Keratinocyte (primary cell): ENCODE data around the gene MAST1. TPM values are rescaled to one million over a fixed set of nuclear protein-coding genes. Genes with fewer than 3 reads are reported as not detected.
"Not testable (repeated sequence)": the region's sequence is repeated elsewhere in the genome, so short reads cannot be mapped to it uniquely, and the experiment has no call there.

Experiments
- DNase-seq: peaks from one replicate; pipeline ENCODE4 v3.0.0-alpha.2; 2011; ENCODE audit warnings: low read depth, missing footprints, low spot score
- FAIRE-seq: peaks from 2 replicates; lab custom pipeline; 2011; peaks lifted over from hg19 to GRCh38; lab: Jason Lieb, UNC
- H2AFZ ChIP-seq: 2 replicates; pipeline ENCODE4 v1.6.0; 2012; ENCODE audit warnings: low read length, control low read depth, inconsistent platforms; ENCODE audit not compliant: control insufficient read depth
- H3K27ac ChIP-seq: 2 replicates; pipeline ENCODE4 v1.5.1; 2011; ENCODE audit warnings: low read length; ENCODE audit not compliant: control insufficient read depth, insufficient read depth
- H3K27me3 ChIP-seq: 3 replicates; pipeline ENCODE4 v1.6.0; 2011; ENCODE audit warnings: low read length; ENCODE audit not compliant: control insufficient read depth, insufficient read depth; ENCODE audit errors: extremely low read depth
- H3K36me3 ChIP-seq, 2 experiments: 2 replicates in 1 of 2; 3 replicates in 1 of 2; pipeline ENCODE4 v1.5.1; 2011; ENCODE audit warnings: low read length in 2 of 2, mild to moderate bottlenecking in 1 of 2; ENCODE audit not compliant: control insufficient read depth in 2 of 2, insufficient read depth in 2 of 2; ENCODE audit errors: extremely low read depth in 1 of 2
- H3K4me1 ChIP-seq: 3 replicates; pipeline ENCODE4 v1.5.1; 2011; ENCODE audit warnings: low read length; ENCODE audit not compliant: control insufficient read depth, insufficient read depth; ENCODE audit errors: extremely low read depth
- H3K4me2 ChIP-seq: 3 replicates; pipeline ENCODE4 v1.6.0; 2011; ENCODE audit warnings: low read depth, low read length; ENCODE audit not compliant: control insufficient read depth, insufficient read depth; ENCODE audit errors: extremely low read depth
- H3K4me3 ChIP-seq, 3 experiments: fragments of 200-600 bp in 1 of 3; sonication (generic) in 1 of 3; 2 replicates in 2 of 3; 3 replicates in 1 of 3; pipeline ENCODE4 v1.5.1; 2011 to 2016; ENCODE audit warnings: low read length in 3 of 3, mild to moderate bottlenecking in 3 of 3, control low read depth in 2 of 3, inconsistent platforms in 1 of 3, low read depth in 1 of 3, mixed read lengths in 1 of 3, mixed run types in 1 of 3, moderate library complexity in 1 of 3; ENCODE audit not compliant: control insufficient read depth in 2 of 3, insufficient read depth in 2 of 3; ENCODE audit errors: extremely low read depth in 1 of 3
- H3K79me2 ChIP-seq: 2 replicates; pipeline ENCODE4 v1.6.0; 2012; ENCODE audit warnings: low read length; ENCODE audit not compliant: control insufficient read depth, insufficient read depth
- H3K9ac ChIP-seq: 3 replicates; pipeline ENCODE4 v1.6.0; 2011; ENCODE audit warnings: low read length; ENCODE audit not compliant: control insufficient read depth, insufficient read depth; ENCODE audit errors: extremely low read depth
- H3K9me1 ChIP-seq: 3 replicates; pipeline ENCODE4 v1.6.0; 2011; ENCODE audit warnings: low read length; ENCODE audit not compliant: control insufficient read depth, insufficient read depth; ENCODE audit errors: extremely low read depth
- H3K9me3 ChIP-seq: 2 replicates; pipeline ENCODE4 v1.5.1; 2012; ENCODE audit warnings: low read depth, low read length; ENCODE audit not compliant: control insufficient read depth
- H4K20me1 ChIP-seq: 3 replicates; pipeline ENCODE4 v1.6.0; 2011; ENCODE audit warnings: low read length; ENCODE audit not compliant: control insufficient read depth, insufficient read depth; ENCODE audit errors: extremely low read depth
- CTCF ChIP-seq, 3 experiments: IDR thresholded peaks in 1 of 3; conservative IDR thresholded peaks in 1 of 3; optimal IDR thresholded peaks in 1 of 3; 2 replicates in 2 of 3; 3 replicates in 1 of 3; pipeline versions ENCODE3 to v1.5.1; 2011; ENCODE audit warnings: low read length in 3 of 3, mild to moderate bottlenecking in 3 of 3, moderate library complexity in 2 of 3, control low read depth in 1 of 3, inconsistent platforms in 1 of 3; ENCODE audit not compliant: insufficient read depth in 2 of 3; ENCODE audit errors: extremely low read depth in 1 of 3
- EZH2 ChIP-seq: IDR thresholded peaks from one replicate; pipeline ENCODE4 v1.6.1; 2012; ENCODE audit warnings: inconsistent platforms, mild to moderate bottlenecking, low read length, moderate library complexity
- dilution Hi-C: fragments of 300-500 bp; cut with MboI; formaldehyde crosslinking; loops from one replicate; pipeline ENCODE4 v1.7.0; 2020; ENCODE audit warnings: low sequenced_read_pairs; ENCODE audit not compliant: extremely low pct_ligation_motif_present
- polyA plus RNA-seq, 5 experiments: library from polyadenylated mRNA; depleted of rRNA in 3 of 5; stranded (reverse) in 3 of 5; stranded (forward) in 1 of 5; unstranded in 1 of 5; fragments of >200 nt; gene quantifications; 1 replicate in 1 of 5; 2 replicates in 3 of 5; 3 replicates in 1 of 5; pipeline versions ENCODE4 v1.2.1 to v1.2.3, GENCODE V29; 2011 to 2012; ENCODE audit warnings: missing spikeins in 2 of 5, low read depth in 1 of 5, low replicate concordance in 1 of 5

MAST1 gene
- polyA plus RNA-seq, 1 donor (not counting 4 experiments of a cell fraction or from before 2014, with no cell fraction given) = 0.13 TPM

GRCh38 chr19:12797141-12797587 is 41.2 kb upstream of the MAST1 start:
- no peak overlapping the region for H3K4me2 ChIP-seq
- FAIRE-seq = no peak

GRCh38 chr19:12797607-12798006 is 40.7 kb upstream of the MAST1 start:
- DNase-seq, H3K9ac ChIP-seq, H2AFZ ChIP-seq, H4K20me1 ChIP-seq, H3K27ac ChIP-seq, H3K36me3 ChIP-seq, H3K9me1 ChIP-seq, H3K4me2 ChIP-seq, H3K27me3 ChIP-seq, FAIRE-seq, dilution Hi-C loops, H3K9me3 ChIP-seq, H3K4me3 ChIP-seq: not testable (repeated sequence)
- Histone ChIP-seq H3K4me1 (peaks cover 29% of the 10 kb centered on the region), H3K79me2 (peaks cover 19% of the 10 kb centered on the region)

More at GRCh38 chr19:12797141-12797587, 41.2 kb upstream of the MAST1 start:
- Histone ChIP-seq H4K20me1 (peaks cover 8% of the 10 kb centered on the region), H3K79me2 (peaks cover 24% of the 10 kb centered on the region), H3K4me3 (no peak overlapping the region), H3K27me3 (no peaks in the 10 kb centered on the region), H3K9me1 (no peaks in the 10 kb centered on the region), H3K27ac (no peak overlapping the region), H3K4me1 (peaks cover 25% of the 10 kb centered on the region), H3K36me3 (peaks cover 4 to 9% of the 10 kb centered on the region in 2 experiments), H3K9ac (no peak overlapping the region), H3K9me3 (no peaks in the 10 kb centered on the region), H2AFZ (no peak overlapping the region)
- dilution Hi-C loops = no loop called here
- no peak for TF ChIP-seq EZH2
- TF ChIP-seq CTCF (optimal IDR thresholded peaks at IDR 0.05 in 1 of 3, IDR thresholded peaks at IDR 0.05 in 1 of 3, conservative IDR thresholded peaks at IDR 0.05 in 1 of 3; ENCODE audit: extremely low read depth in 1 of 3, insufficient read depth in 2 of 3, low read length in 3 of 3) = no peak
- DNase-seq = no peak
